Colonic mucosa (tissue), 4 donors: Measurements from ENCODE around the gene TTC38. TPM values are rescaled to one million over a fixed set of nuclear protein-coding genes. Genes with fewer than 3 reads are reported as not detected.

Experiments
- DNase-seq: peaks from one replicate; pipeline ENCODE4 v3.0.0-alpha.2; 2020
- H3K27ac ChIP-seq: fragments of 200-600 bp; one replicate; pipeline ENCODE4 v1.8.0; 2021
- H3K27me3 ChIP-seq: fragments of 200-600 bp; one replicate; pipeline ENCODE4 v1.8.0; 2021
- H3K36me3 ChIP-seq: fragments of 200-600 bp; one replicate; pipeline ENCODE4 v1.8.0; 2021
- H3K4me1 ChIP-seq: fragments of 200-600 bp; one replicate; pipeline ENCODE4 v1.8.0; 2021; ENCODE audit warnings: mild to moderate bottlenecking
- H3K4me3 ChIP-seq: fragments of 200-600 bp; one replicate; pipeline ENCODE4 v1.8.0; 2021
- H3K9ac ChIP-seq, 2 donors: one replicate each; pipeline ENCODE4 v1.7.0; 2013; ENCODE audit warnings: control low read depth in 2 of 2, low read depth in 2 of 2, low read length in 2 of 2
- H3K9me3 ChIP-seq: fragments of 200-600 bp; one replicate; pipeline ENCODE4 v1.8.0; 2021
- intact Hi-C: fragments of 100-400 bp; cut with DNase I; formaldehyde crosslinking; loops from one replicate; pipeline ENCODE4 v1.14.1; 2022
- total RNA-seq, 2 donors: library from RNA; stranded (reverse); fragmentation: NEBNext Ultra II Directional in 1 of 2; extraction: Animal tissue kit (Norgen Biotek cat#: 25700) in 1 of 2; gene quantifications; one replicate each; pipeline ENCODE4 v1.2.1, GENCODE V29; 2021
- TF ChIP-seq, protein P1 (sequence below): fragments of 200-600 bp; IDR thresholded peaks from one replicate; pipeline ENCODE4 v1.8.0; 2022; ENCODE audit warnings: antibody characterized with exemption, mild to moderate bottlenecking
- donor health status: healthy.
- donor health status: DM: no; HTN: no; CAD: no.
- donor health status: DM: no; HTN: no; CAD: no.

Gene TTC38
- total RNA-seq, 2 donors from 2014 or later = 124 to 149 TPM

DNA sequence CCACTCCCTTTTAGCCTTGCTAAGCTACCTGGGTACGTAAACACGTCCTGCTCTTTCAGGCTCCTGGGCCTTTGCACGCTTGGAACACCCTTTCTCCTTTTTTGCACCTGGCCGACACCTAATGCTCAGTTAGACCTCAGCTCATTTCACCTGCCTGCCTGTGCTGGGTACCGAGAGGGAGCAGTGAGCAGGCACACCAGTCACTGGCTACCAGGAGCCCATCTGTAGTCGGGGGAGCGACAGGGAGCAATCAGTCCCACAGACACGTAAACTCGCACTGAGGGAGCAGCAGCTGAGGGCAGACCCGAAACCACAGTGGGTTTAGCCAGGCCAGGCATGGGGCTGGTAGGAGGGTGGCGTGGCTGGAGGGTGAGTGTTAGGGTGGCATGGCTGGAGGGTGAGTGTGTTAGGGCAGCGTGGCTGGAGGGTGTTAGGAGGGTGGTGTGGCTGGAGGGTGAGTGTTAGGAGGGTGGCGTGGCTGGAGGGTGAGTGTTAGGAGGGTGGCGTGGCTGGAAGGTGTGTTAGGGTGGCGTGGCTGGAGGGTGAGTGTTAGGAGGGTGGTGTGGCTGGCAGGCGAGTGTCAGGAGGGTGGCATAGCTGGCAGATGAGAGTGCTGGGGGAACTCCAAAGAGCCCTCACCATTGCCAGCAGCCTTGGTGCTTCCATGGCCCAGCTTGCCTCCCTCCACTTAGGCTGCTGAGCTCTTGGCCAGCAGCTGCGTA lies 22.5 kb downstream of the TTC38 start:
- Histone ChIP-seq H3K4me1 (no peaks in the 10 kb centered on the region), H3K27ac (no peak overlapping the region), H3K9ac (no peak overlapping the region), H3K36me3 (peaks cover under 1% of the 10 kb centered on the region), H3K9me3 (no peaks in the 10 kb centered on the region), H3K27me3 (no peaks in the 10 kb centered on the region), H3K4me3 (no peak overlapping the region)
- intact Hi-C loops = no loop called here
- TF ChIP-seq, protein P1, sequence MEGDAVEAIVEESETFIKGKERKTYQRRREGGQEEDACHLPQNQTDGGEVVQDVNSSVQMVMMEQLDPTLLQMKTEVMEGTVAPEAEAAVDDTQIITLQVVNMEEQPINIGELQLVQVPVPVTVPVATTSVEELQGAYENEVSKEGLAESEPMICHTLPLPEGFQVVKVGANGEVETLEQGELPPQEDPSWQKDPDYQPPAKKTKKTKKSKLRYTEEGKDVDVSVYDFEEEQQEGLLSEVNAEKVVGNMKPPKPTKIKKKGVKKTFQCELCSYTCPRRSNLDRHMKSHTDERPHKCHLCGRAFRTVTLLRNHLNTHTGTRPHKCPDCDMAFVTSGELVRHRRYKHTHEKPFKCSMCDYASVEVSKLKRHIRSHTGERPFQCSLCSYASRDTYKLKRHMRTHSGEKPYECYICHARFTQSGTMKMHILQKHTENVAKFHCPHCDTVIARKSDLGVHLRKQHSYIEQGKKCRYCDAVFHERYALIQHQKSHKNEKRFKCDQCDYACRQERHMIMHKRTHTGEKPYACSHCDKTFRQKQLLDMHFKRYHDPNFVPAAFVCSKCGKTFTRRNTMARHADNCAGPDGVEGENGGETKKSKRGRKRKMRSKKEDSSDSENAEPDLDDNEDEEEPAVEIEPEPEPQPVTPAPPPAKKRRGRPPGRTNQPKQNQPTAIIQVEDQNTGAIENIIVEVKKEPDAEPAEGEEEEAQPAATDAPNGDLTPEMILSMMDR = no peak
- DNase-seq = no peak

DNA sequence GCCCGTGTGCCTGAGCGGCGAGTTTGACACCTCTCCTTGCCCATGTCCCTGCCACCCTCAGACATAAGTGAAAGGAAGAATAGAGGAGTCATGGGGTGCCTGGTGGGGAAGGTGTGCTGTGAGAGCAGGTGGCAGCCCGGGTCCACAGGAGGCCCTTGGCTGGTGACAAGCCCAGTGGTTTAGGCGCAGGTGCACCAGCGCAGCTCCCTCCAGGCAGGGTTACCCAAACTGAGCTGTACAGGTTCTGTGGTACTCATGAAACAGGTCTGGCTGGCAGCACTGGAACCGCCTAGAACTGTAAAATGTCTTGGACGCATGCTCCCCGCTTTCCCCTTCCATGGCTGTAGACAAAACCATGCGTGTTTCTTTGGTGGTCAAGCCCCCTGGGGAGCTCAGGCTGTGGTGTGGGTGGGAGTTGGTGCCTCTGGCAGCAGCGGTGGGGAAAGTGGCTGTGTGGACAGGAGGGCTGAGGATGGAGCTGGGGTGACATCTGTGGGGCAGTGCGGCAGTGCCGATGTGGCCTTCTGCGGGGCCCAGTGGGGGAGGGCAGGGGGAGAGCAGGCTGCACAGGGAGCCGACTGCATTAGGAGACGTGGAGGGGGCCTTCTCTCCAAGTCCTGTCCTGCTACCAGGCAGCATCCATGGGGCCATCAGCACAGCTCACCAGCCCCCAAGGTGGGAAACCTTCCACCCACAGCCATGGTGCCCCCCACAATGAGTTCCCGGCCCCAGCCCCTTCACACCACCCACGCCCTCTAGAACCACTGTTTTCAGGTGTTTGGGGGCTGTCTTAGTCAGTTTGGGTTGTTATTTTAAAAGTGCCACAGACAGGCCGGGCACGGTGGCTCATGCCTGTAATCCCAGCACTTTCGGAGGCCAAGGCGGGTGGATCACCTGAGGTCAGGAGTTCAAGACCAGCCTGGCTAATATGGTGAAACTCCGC lies 23.3 kb downstream of the TTC38 start:
- H3K4me3 ChIP-seq = no peak overlapping the region
- no peaks in the 10 kb centered on the region for H3K9me3 ChIP-seq
- H3K27me3 ChIP-seq = no peaks in the 10 kb centered on the region
- no peak for DNase-seq
- no peak overlapping the region for H3K9ac ChIP-seq
- H3K36me3 ChIP-seq = no peaks in the 10 kb centered on the region
- H3K27ac ChIP-seq = no peak overlapping the region
- TF ChIP-seq, protein P1 = no peak
- intact Hi-C loops = no loop called here
- peaks cover 8% of the 10 kb centered on the region for H3K4me1 ChIP-seq

DNA sequence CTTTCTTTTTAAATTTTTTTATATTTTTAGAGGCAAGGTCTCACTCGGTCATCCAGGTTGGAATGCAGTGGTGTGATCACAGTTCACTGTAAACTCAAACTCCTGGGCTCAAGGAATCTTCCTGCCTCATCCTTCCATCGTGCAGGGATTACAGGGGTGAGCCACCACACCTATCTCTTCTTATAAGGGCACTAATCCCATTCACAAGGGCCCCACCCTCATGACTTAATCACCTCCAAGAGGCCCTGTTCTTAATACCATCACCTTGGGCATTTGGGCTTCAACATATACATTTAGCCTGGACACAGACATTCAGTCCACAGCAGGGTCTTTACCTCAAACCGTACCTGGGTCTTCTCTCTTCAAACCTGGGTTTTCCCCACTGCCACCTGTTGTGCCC lies 24.4 kb downstream of the TTC38 start:
- intact Hi-C loops = no loop called here
- no peaks in the 10 kb centered on the region for H3K27me3 ChIP-seq
- no peak overlapping the region for H3K9ac ChIP-seq
- H3K4me3 ChIP-seq = no peak overlapping the region
- no peak overlapping the region for H3K27ac ChIP-seq
- TF ChIP-seq, protein P1 = no peak
- peaks cover 13% of the 10 kb centered on the region for H3K4me1 ChIP-seq
- DNase-seq = no peak
- no peaks in the 10 kb centered on the region for H3K9me3 ChIP-seq
- no peaks in the 10 kb centered on the region for H3K36me3 ChIP-seq

DNA sequence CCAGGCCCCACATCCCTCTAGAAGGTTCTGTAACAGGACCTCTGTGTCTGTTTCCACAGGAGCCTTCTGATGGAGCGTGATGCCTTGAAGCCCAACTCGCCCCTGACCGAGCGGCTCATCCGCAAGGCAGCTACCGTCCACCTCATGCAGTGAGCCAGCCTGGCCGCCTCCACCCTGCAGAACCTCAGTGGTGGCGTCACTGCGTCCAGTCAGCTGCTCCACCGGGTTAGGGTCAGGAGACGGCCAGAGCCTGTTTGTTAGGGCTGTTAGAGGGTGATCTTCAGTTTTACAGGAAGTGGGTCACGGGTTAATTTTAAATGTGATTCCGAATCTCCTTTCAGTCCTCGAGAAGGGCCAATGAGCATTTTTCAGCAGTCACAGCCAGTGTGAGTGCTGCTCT lies 24.9 kb downstream of the TTC38 start:
- peaks cover 17% of the 10 kb centered on the region for H3K4me1 ChIP-seq
- H3K9ac ChIP-seq = no peak overlapping the region
- H3K9me3 ChIP-seq = no peaks in the 10 kb centered on the region
- no peaks in the 10 kb centered on the region for H3K36me3 ChIP-seq
- intact Hi-C loops = no loop called here
- H3K27ac ChIP-seq = no peak overlapping the region
- no peak overlapping the region for H3K4me3 ChIP-seq
- no peak for DNase-seq
- TF ChIP-seq, protein P1 = no peak
- no peaks in the 10 kb centered on the region for H3K27me3 ChIP-seq

DNA sequence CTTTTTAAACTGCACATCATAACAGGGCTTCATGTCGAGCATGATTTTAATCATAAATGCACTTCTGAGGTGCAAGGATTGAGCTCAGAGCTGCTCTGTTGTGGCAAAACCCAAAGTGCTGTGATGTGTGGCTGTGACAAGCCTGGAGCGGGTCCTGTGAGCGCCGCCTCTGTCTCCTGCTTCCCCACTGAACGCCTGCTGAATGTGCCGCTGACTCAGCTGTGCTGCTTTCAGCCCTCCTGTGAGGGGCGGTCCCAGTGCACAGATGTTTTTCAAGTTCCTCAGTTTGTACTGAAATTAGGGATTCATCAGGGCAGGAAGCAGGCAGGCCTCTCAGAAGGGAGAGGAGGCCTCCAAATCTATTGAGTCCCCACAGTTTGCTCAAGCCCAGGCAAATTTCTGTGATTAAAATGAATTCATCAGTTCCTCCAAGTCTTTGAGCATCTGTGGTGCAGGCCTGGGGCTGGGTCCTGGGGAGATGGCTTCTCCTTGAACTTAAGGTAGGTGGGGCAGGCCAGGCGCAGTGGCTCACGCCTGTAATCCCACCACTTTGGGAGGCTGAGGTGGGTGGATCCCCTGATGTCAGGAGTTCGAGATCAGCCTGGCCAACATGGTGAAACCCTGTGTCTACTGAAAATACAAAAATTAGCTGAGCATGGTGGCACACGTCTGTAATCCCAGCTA lies 25.9 kb downstream of the TTC38 start:
- H3K9me3 ChIP-seq = no peaks in the 10 kb centered on the region
- no peak for DNase-seq
- H3K4me1 ChIP-seq = peaks cover 17% of the 10 kb centered on the region
- no peak overlapping the region for H3K9ac ChIP-seq
- intact Hi-C loops = no loop called here
- TF ChIP-seq, protein P1 = no peak
- no peak overlapping the region for H3K4me3 ChIP-seq
- no peaks in the 10 kb centered on the region for H3K27me3 ChIP-seq
- no peak overlapping the region for H3K27ac ChIP-seq
- no peaks in the 10 kb centered on the region for H3K36me3 ChIP-seq
